ENCODE measurements around the gene FOXK1. TPM values are rescaled to one million over a fixed set of nuclear protein-coding genes. Genes with fewer than 3 reads are reported as not detected.

The FOXK1 gene
- total RNA-seq, 2 donors from 2014 or later, result 37.1 to 40.5 TPM

DNA sequence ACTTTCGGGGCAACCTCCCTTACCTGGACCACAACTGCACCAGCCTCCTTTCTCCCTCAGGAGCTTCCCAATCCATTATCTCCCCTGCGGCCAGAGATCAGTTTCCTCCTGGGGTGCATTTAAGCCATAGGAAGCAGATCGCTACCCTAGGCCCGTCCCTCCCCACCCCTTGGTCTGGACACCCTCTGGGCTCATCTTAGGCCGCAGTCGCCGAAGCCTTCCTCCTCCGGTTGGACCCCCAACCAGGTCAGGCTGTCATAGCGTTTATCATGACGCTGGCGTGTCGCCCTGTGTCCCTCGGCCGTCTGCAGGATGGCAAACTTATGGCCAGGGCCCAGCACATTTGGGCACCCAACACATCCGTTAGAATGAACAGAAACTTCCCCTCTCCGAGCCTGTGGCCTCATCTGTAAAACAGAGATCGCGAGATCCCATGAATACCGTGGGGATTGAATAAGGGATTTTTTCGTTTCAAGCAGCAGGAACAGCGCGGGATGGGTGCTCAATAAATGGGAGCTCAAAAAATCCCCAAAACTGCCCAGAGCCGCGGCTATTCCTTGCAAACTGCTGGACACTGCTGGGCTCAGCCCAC, 92.7 kb downstream of the FOXK1 start:
- Mint-ChIP-seq H3K27ac (peak overlapping the region; percentile 98 to 99), H3K9me3 (no peaks in the 10 kb centered on the region), H3K36me3 (peaks cover 8 to 9% of the 10 kb centered on the region in 2 donors)
- peak in 1 of 2 donors; percentile 27 for DNase-seq (ENCODE audit: low spot score in 2 of 2)
- peak; percentile 11 to 43 for ATAC-seq

DNA sequence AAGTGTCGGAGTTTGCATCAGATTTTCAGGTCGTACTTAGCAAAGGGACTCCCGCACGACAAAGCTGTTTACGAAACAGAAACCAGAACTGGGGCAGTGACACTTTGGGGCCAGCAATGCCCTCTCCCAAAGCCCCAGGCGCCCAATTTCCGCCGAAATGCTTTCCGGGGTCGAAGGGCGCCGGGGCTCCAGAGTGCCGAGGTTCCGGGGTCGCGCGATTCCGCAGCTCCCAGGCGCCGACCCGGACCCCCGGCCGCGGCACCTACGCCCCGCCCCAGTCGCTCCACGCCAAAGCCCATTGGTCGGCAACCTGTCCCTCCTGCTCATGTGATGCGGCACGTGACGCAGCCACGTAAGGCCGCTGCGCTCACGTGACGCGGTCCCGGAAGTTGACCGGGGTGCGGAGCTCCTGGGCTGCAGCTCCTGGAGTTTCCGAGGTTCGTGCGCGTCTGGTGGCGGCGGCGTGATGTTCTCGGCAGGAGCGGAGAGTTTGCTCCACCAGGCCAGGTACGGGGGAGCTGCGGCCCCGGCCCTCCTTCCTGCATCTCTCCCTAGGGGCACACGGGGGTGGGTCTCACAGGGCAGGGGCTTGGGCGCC, 93.3 kb downstream of the FOXK1 start, which contains the start of gene AP5Z1:
TSS of gene AP5Z1 (plus strand) at position 374 of the 598 bp plus-strand sequence. CDS start at position 467, 93 bp downstream.
- DNase-seq (ENCODE audit: low spot score in 2 of 2) (peak; percentile 90 to 94), ATAC-seq (peak; percentile 93 to 96)
- peak within 1 kb of the TSS; percentile 98 to 99 for H3K27ac Mint-ChIP-seq
- no peaks in the 10 kb centered on the region for H3K9me3 Mint-ChIP-seq
- peaks cover 8 to 9% of the 10 kb centered on the region in 2 donors for H3K36me3 Mint-ChIP-seq

DNA sequence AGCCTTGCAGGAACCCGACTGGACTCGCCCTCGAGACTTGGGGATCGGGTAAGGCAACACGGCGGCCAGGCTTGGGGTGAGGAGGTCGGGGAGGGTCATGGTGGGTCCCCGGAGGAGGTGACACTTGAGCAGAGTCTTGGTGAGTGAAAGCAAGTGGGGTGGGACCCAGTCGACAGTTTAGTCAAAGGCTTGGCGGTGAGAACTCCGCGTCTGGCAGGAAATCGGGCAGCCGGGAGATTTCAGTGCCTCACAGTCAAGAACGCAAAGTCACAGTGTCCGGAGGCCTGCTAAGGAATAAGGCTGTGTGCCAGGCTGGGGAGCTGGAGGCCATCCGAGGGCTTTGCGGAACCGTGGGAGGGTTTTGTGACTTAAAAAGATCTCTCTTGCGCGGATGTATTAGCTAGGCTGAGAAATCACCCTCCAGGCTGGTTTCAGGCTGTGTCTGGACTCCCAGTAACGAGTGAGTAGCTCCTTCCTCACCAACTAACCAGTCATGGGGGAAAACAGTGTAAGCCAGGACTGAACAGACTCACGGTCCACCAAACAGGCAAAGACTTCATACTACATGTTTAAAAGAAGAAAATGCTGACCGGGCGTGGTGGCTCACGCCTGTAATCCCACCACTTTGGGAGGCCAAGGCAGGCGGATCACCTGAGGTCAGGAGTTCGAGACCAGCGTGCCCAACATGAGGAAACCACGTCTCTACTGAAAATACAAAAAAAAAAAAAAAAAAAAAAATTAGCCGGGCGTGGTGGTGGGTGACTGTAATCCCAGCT, 93.9 kb downstream of the FOXK1 start:
- Mint-ChIP-seq H3K27ac (peak overlapping the region; percentile 98 to 99), H3K36me3 (peaks cover 8 to 9% of the 10 kb centered on the region in 2 donors), H3K9me3 (no peaks in the 10 kb centered on the region)
- peak in 1 of 2 donors; percentile 42 for DNase-seq (ENCODE audit: low spot score in 2 of 2)
- peak in 1 of 2 donors; percentile 27 for ATAC-seq

DNA sequence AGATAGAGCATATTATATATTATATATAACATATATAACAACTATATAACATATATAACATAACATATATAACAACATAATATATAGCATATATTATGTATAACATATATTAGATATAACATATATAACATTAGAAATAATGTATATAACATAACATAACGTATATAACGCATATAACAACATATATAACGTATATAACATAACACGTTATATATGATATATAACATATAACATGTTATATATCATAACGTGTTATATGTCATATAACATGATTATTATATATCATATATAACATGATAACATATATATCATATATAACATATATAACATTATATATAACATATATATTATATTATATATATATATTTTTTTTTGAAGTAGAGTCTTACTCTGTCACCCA, 97.0 kb downstream of the FOXK1 start:
- ATAC-seq (no peak), DNase-seq (ENCODE audit: low spot score in 2 of 2) (no peak)
- Mint-ChIP-seq H3K36me3 (peaks cover 8 to 15% of the 10 kb centered on the region in 2 donors), H3K9me3 (no peaks in the 10 kb centered on the region), H3K27ac (no peak overlapping the region)

DNA sequence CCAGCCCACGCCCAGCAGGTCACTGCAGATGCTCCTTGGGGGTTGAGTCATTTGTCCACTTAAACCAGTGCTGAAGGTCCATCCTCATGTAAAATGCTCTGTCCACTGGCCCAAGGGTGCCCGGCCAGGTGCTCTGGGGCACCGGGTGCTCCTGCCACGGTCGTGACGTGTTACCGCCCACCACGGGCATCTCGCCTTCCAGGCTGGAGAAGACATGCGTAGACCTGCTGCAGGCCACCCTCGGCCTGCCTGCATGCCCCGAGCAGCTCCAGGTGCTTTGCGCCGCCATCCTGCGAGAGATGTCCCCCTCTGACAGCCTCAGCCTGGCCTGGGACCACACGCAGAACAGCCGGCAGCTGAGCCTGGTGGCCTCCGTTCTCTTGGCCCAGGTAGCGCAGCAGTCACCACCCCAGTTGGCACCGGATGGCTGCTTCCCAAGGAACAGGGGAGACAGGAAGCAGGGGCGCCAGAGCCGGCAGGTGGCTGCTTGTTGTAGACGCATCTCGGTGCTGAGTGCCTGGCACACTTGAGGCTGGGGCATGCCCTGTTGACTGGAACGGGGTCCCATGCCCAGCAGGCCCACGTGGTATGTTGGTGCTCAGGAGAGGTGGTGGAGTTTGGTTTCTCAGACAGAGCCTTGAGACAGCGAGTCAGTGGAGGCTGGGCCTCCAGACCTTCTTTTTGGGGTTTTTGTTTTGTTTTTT, 99.4 kb downstream of the FOXK1 start:
- Mint-ChIP-seq H3K27ac (no peak overlapping the region), H3K9me3 (no peaks in the 10 kb centered on the region), H3K36me3 (peaks cover 0 to 6% of the 10 kb centered on the region in 2 donors)
- ATAC-seq, result no peak
- DNase-seq (ENCODE audit: low spot score in 2 of 2), result no peak

GRCh38 chr7:4782333-4783291, 100.5 kb downstream of the FOXK1 start:
- no peak overlapping the region for H3K27ac Mint-ChIP-seq
- H3K36me3 Mint-ChIP-seq, result peaks cover 0 to 6% of the 10 kb centered on the region in 2 donors
- no peaks in the 10 kb centered on the region for H3K9me3 Mint-ChIP-seq
- no peak for DNase-seq (ENCODE audit: low spot score in 2 of 2)
- no peak for ATAC-seq

DNA sequence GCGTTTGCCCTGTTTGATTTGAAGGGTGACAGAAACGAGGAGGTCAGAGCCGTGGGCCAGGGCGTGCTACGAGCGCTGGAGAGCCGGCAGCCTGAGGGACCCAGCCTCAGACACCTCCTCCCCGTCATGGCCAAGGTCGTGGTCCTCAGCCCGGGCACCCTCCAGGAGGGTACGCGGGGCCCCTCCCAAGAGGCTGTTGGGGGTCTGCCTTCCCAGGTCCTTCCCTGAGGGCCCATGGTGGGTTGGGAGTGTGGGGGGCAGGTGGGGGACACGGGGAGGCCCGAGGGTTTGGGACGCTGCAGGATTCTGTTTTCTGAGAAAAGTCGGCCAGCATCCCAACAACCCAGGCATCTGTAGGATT, 101.2 kb downstream of the FOXK1 start:
- no peak for DNase-seq (ENCODE audit: low spot score in 2 of 2)
- peaks cover 0 to 6% of the 10 kb centered on the region in 2 donors for H3K36me3 Mint-ChIP-seq
- no peaks in the 10 kb centered on the region for H3K9me3 Mint-ChIP-seq
- H3K27ac Mint-ChIP-seq, result no peak overlapping the region
- no peak for ATAC-seq

DNA sequence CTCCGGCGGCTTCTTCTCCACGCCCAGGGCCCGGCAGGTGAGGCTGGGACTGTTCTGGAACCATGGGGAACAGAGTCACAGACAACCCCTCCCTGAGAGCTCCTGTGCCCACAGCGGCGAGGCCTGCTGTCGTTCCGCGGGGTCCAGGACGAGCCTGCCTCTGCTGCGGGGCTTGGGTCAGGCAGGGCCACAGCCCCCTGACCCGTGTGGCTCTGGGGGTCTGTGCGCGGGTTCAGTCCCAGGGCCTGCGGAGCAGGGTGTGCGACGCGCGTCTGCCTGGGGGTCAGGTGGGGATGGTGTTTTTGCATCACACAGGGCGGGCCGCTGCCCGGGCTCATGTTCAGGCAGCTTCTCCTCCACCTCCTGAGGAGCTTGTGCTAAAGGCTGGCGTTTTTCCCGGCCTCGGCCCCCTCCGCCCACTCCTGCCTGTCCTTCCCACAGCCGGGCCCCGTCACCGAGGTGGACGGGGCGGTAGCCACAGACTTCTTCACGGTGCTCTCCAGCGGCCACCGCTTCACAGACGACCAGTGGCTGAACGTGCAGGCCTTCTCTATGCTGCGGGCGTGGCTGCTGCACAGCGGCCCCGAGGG, 101.8 kb downstream of the FOXK1 start:
- Mint-ChIP-seq H3K9me3 (no peaks in the 10 kb centered on the region), H3K27ac (no peak overlapping the region), H3K36me3 (peaks cover 0 to 6% of the 10 kb centered on the region in 2 donors)
- ATAC-seq (no peak), DNase-seq (ENCODE audit: low spot score in 2 of 2) (no peak)

GRCh38 chr7:4784799-4785198, 102.7 kb downstream of the FOXK1 start:
- no peak for DNase-seq (ENCODE audit: low spot score in 2 of 2)
- Mint-ChIP-seq H3K36me3 (peaks cover 0 to 6% of the 10 kb centered on the region in 2 donors), H3K27ac (no peak overlapping the region), H3K9me3 (no peaks in the 10 kb centered on the region)
- no peak for ATAC-seq

DNA sequence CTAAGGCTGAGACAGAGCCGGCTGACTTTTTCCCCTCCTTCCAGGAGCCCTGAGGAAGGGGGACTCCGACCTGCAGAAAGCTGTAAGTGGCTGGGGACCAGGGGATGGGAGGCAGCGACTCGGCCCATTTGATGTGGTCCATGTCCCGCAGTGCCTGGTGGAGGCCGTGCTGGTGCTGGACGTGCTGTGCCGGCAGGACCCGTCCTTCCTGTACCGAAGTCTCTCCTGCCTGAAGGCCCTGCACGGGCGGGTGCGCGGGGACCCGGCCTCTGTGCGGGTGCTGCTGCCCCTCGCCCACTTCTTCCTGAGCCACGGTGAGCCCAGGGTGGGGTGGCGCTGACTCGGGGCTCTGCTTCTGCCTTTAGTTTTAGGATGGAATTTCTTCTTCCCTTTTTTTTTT, 103.3 kb downstream of the FOXK1 start:
- Mint-ChIP-seq H3K9me3 (no peaks in the 10 kb centered on the region), H3K27ac (no peak overlapping the region)

DNA sequence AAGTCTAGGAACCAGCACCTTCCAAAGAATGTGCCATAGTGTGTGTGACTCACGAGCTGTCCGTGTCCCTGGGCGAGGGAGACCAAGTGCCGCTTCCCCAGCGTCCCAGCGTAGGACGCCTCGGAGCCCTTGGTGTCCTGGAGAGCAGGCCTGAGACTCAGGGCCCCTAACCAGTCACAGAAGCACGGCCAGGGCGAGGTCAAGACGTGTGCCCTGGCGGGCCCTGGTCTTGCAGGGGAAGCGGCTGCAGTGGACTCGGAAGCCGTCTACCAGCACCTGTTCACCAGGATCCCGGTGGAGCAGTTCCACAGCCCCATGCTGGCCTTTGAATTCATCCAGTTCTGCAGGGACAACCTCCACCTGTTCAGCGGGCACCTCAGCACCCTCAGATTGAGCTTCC, 103.9 kb downstream of the FOXK1 start:
- Mint-ChIP-seq H3K36me3 (peaks cover 0 to 6% of the 10 kb centered on the region in 2 donors), H3K9me3 (no peaks in the 10 kb centered on the region), H3K27ac (no peak overlapping the region)
- ATAC-seq, result no peak
- no peak for DNase-seq (ENCODE audit: low spot score in 2 of 2)

More for the DNA sequence above, 103.3 kb downstream of the FOXK1 start:
- H3K36me3 Mint-ChIP-seq, result peaks cover 0 to 6% of the 10 kb centered on the region in 2 donors
- DNase-seq (ENCODE audit: low spot score in 2 of 2) (no peak), ATAC-seq (no peak)

DNA sequence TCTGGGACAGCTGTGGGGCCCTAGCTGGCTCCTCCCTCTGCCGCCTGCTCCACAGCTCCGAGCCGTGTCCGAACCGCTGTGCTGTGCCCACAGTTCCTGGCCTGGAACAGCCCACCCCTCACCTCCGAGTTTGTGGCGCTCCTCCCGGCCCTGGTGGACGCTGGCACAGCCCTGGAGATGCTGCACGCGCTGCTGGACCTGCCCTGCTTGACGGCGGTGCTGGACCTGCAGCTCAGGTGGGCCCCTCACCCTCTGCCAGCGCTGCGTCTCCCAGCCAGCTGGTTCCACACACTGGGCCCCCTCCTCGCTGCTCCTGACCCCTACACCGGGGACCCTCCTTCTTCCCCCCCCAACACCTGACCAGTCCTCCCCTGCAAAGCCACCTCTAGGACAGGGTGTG, 105.4 kb downstream of the FOXK1 start:
- Mint-ChIP-seq H3K36me3 (peaks cover 0 to 5% of the 10 kb centered on the region in 2 donors), H3K27ac (no peak overlapping the region), H3K9me3 (no peaks in the 10 kb centered on the region)
- no peak for ATAC-seq
- DNase-seq (ENCODE audit: low spot score in 2 of 2), result no peak

- Mint-ChIP-seq H3K27ac (no peak overlapping the region), H3K9me3 (no peaks in the 10 kb centered on the region), H3K36me3 (peaks cover 0 to 5% of the 10 kb centered on the region in 2 donors)
- ATAC-seq, result no peak
- DNase-seq (ENCODE audit: low spot score in 2 of 2), result no peak
Measured at GRCh38 chr7:4787947-4788626, 106.0 kb downstream of the FOXK1 start.

DNA sequence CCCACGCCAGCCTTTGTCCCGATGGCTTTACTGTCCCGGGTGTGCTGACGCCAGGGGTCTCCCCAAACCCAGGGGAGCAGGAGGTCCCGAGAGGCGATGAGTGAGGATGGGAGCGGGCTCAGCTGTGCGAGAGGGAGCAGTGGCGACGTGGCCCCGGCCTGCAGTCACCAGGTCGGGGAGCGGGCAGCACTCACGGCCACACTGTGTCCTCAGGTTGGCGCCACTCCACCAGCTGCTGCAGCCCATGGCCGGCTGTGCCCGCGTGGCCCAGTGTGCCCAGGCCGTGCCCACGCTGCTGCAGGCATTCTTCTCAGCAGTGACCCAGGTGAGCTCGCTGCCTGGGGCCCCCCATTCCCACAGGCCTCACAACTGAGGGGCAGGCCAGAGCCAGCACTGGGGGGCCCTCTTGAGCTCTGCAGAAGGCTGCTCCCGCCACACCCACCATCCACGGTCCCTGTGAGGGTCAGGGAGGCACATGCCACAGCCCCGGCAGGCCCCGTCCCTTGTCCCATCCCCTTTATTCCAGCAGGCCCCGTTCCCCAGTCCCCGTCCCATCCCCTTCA, 106.6 kb downstream of the FOXK1 start:
- ATAC-seq (no peak), DNase-seq (ENCODE audit: low spot score in 2 of 2) (no peak)
- Mint-ChIP-seq H3K27ac (no peak overlapping the region), H3K9me3 (no peaks in the 10 kb centered on the region), H3K36me3 (peaks cover 0 to 5% of the 10 kb centered on the region in 2 donors)

Data from activated naive CD4-positive, alpha-beta T cell treated with anti-CD3 and anti-CD28 coated beads, Interleukin-2, amount 50 U/mL, for 72 hours (primary cell).